CD4-positive, alpha-beta T cell (primary cell): ENCODE data around the gene KIF7. TPM values are rescaled to one million over a fixed set of nuclear protein-coding genes. Genes with fewer than 3 reads are reported as not detected.

Experiments
- ATAC-seq: fragments of 200-7000 bp; cut with Tn5 transposase; one replicate; pipeline ENCODE4 v1.10.0; 2022; ENCODE audit warnings: mild to moderate bottlenecking; ENCODE audit not compliant: poor library complexity
- CTCF ChIA-PET: fragments of 350-600 bp; sonication (Branson Sonifier 250); formaldehyde crosslinking; loops from one replicate; lab custom pipeline; 2021; ENCODE audit warnings: antibody characterized with exemption, inconsistent platforms; lab: Charles Lee
- POLR2A ChIA-PET: fragments of 350-600 bp; sonication (Branson Sonifier 250); formaldehyde crosslinking; loops from one replicate; lab custom pipeline; 2021; ENCODE audit warnings: antibody characterized with exemption, inconsistent platforms; lab: Charles Lee
- DNase-seq, 14 experiments: peaks; one replicate each; pipeline ENCODE4 v3.0.0-alpha.2; 2013 to 2020; ENCODE audit warnings: mixed read lengths in 2 of 14
- H3K27ac ChIP-seq, 2 donors: one replicate each; pipeline versions ENCODE4 v1.5.1 to v1.7.0; 2013; ENCODE audit warnings: low read length in 2 of 2, low read depth in 1 of 2, mild to moderate bottlenecking in 1 of 2
- H3K27me3 ChIP-seq, 2 experiments: 1 replicate in 1 of 2; 2 replicates in 1 of 2; pipeline versions ENCODE4 v1.6.1 to v1.7.0; 2013; ENCODE audit warnings: low read length in 2 of 2, control low read depth in 1 of 2, mild to moderate bottlenecking in 1 of 2, moderate library complexity in 1 of 2; ENCODE audit not compliant: insufficient read depth in 2 of 2, control insufficient read depth in 1 of 2
- H3K36me3 ChIP-seq: one replicate; pipeline ENCODE4 v1.6.1; 2013; ENCODE audit warnings: low read length, control low read depth; ENCODE audit not compliant: insufficient read depth
- H3K4me1 ChIP-seq: one replicate; pipeline ENCODE4 v1.6.1; 2013; ENCODE audit warnings: low read length, control low read depth; ENCODE audit not compliant: insufficient read depth
- H3K4me3 ChIP-seq: one replicate; pipeline ENCODE4 v1.5.1; 2013; ENCODE audit warnings: mild to moderate bottlenecking, low read length, moderate library complexity
- H3K9me3 ChIP-seq, 2 experiments: 1 replicate in 1 of 2; 2 replicates in 1 of 2; pipeline versions ENCODE4 v1.6.1 to v1.7.0; 2013; ENCODE audit warnings: low read length in 2 of 2, mild to moderate bottlenecking in 2 of 2, control low read depth in 1 of 2, moderate library complexity in 1 of 2; ENCODE audit not compliant: control insufficient read depth in 1 of 2, insufficient read depth in 1 of 2
- H3K27ac Mint-ChIP-seq: one replicate; pipeline ENCODE4 v1.8.0; 2020; ENCODE audit warnings: mixed read lengths
- H3K27me3 Mint-ChIP-seq: one replicate; pipeline ENCODE4 v1.8.0; 2021; ENCODE audit warnings: mixed read lengths
- H3K36me3 Mint-ChIP-seq: one replicate; pipeline ENCODE4 v1.8.0; 2021; ENCODE audit warnings: low read depth, mixed read lengths
- H3K4me1 Mint-ChIP-seq: one replicate; pipeline ENCODE4 v1.8.0; 2021; ENCODE audit warnings: low read depth, mixed read lengths
- H3K4me3 Mint-ChIP-seq: one replicate; pipeline ENCODE4 v1.8.0; 2020; ENCODE audit warnings: mild to moderate bottlenecking, mixed read lengths
- H3K9me3 Mint-ChIP-seq: one replicate; pipeline ENCODE4 v1.8.0; 2020; ENCODE audit warnings: mixed read lengths
- CTCF ChIP-seq: fragments of 200-600 bp; IDR thresholded peaks from one replicate; pipeline ENCODE4 v1.8.0; 2022; ENCODE audit warnings: antibody characterized with exemption, mild to moderate bottlenecking
- intact Hi-C, 2 experiments: fragments of 100-400 bp; cut with DNase I in 1 of 2; cut with micrococcal nuclease in 1 of 2; formaldehyde crosslinking; loops; one replicate each; pipeline versions ENCODE4 v1.15.1 to v1.9.0; 2023 to 2025; cut with DNase I, micrococcal nuclease
- total RNA-seq, 174 experiments: library from RNA in 2 of 174; stranded (reverse) in 2 of 174; gene quantifications; one replicate each; pipeline ENCODE4 v1.2.3 and lab custom pipeline; 2021 to 2026

KIF7 gene
- total RNA-seq, 2 experiments from 2014 or later: 0.08 to 0.20 TPM

GRCh38 chr15:89666858-89667705 is 11.8 kb upstream of the KIF7 start:
- ATAC-seq (no peak), DNase-seq (no peak)
- H3K27me3 Mint-ChIP-seq: peaks cover 35% of the 10 kb centered on the region
- no peak overlapping the region for H3K4me3 Mint-ChIP-seq
- H3K27ac ChIP-seq: no peak overlapping the region
- CTCF ChIA-PET: no interaction called here
- H3K9me3 Mint-ChIP-seq: no peaks in the 10 kb centered on the region
- no peak for TF ChIP-seq CTCF
- H3K4me3 ChIP-seq: no peak overlapping the region
- intact Hi-C loops: no loop called here
- H3K4me1 ChIP-seq: peaks cover 3% of the 10 kb centered on the region
- H3K4me1 Mint-ChIP-seq: peaks cover 4% of the 10 kb centered on the region
- POLR2A ChIA-PET: no interaction called here
- no peaks in the 10 kb centered on the region for H3K36me3 ChIP-seq
- H3K9me3 ChIP-seq: peaks cover 0 to 6% of the 10 kb centered on the region in 2 experiments
- no peaks in the 10 kb centered on the region for H3K36me3 Mint-ChIP-seq
- H3K27me3 ChIP-seq: peaks cover 18 to 23% of the 10 kb centered on the region in 2 experiments
- no peak overlapping the region for H3K27ac Mint-ChIP-seq

GRCh38 chr15:89666184-89666857 is 11.1 kb upstream of the KIF7 start:
- H3K4me1 ChIP-seq: peaks cover 3% of the 10 kb centered on the region
- no peak for DNase-seq
- no peaks in the 10 kb centered on the region for H3K36me3 Mint-ChIP-seq
- H3K27ac Mint-ChIP-seq: no peak overlapping the region
- H3K27ac ChIP-seq: no peak overlapping the region
- H3K4me3 ChIP-seq: no peak overlapping the region
- H3K4me1 Mint-ChIP-seq: peaks cover 4% of the 10 kb centered on the region
- H3K9me3 ChIP-seq: peaks cover 0 to 6% of the 10 kb centered on the region in 2 experiments
- no peak for TF ChIP-seq CTCF
- H3K27me3 Mint-ChIP-seq: peaks cover 37% of the 10 kb centered on the region
- H3K36me3 ChIP-seq: no peaks in the 10 kb centered on the region
- ChIA-PET CTCF (no interaction called here), POLR2A (no interaction called here)
- H3K4me3 Mint-ChIP-seq: no peak overlapping the region
- intact Hi-C loops: no loop called here
- H3K27me3 ChIP-seq: peaks cover 18 to 23% of the 10 kb centered on the region in 2 experiments
- H3K9me3 Mint-ChIP-seq: no peaks in the 10 kb centered on the region
- no peak for ATAC-seq

GRCh38 chr15:89665449-89666181 is 10.3 kb upstream of the KIF7 start:
- TF ChIP-seq CTCF: no peak
- Mint-ChIP-seq H3K4me1 (peaks cover 4% of the 10 kb centered on the region), H3K9me3 (no peaks in the 10 kb centered on the region), H3K27ac (no peak overlapping the region), H3K27me3 (peaks cover 44% of the 10 kb centered on the region), H3K36me3 (no peaks in the 10 kb centered on the region), H3K4me3 (no peak overlapping the region)
- Histone ChIP-seq H3K27ac (no peak overlapping the region), H3K9me3 (peaks cover 0 to 6% of the 10 kb centered on the region in 2 experiments), H3K4me1 (peaks cover 3% of the 10 kb centered on the region), H3K36me3 (no peaks in the 10 kb centered on the region), H3K4me3 (no peak overlapping the region), H3K27me3 (peaks cover 18 to 23% of the 10 kb centered on the region in 2 experiments)
- ATAC-seq (no peak), DNase-seq (no peak)
- ChIA-PET POLR2A (no interaction called here), CTCF (no interaction called here)
- intact Hi-C loops: no loop called here
